HS-27A (cell line): ENCODE measurements around the gene RERE.

Experiments
- DNase-seq: peaks from one replicate; pipeline ENCODE4 v3.0.0-alpha.2; 2012; ENCODE audit warnings: low read depth, missing footprints

Gene RERE

GRCh38 chr1:8473891-8474300 is 343.5 kb downstream of the RERE start:
- DNase-seq, result no peak

GRCh38 chr1:8473121-8473875 is 344.1 kb downstream of the RERE start:
- no peak for DNase-seq

- DNase-seq, result no peak
These were observed 344.8 kb downstream of the RERE start for GRCh38 chr1:8472668-8473067.

GRCh38 chr1:8471451-8471850 is 346.0 kb downstream of the RERE start:
- no peak for DNase-seq

- DNase-seq, result no peak
These were observed 348.7 kb downstream of the RERE start for GRCh38 chr1:8468751-8469150.

GRCh38 chr1:8467308-8467707 is 350.1 kb downstream of the RERE start:
- DNase-seq, result no peak

- no peak for DNase-seq
These were observed 351.7 kb downstream of the RERE start for GRCh38 chr1:8465692-8466091.

- DNase-seq, result no peak
These were observed 352.4 kb downstream of the RERE start for GRCh38 chr1:8465013-8465412.

- DNase-seq, result no peak
These were observed 353.1 kb downstream of the RERE start for GRCh38 chr1:8464377-8464776.

- DNase-seq, result no peak
These were observed 354.1 kb downstream of the RERE start for GRCh38 chr1:8463144-8463927.

- DNase-seq, result no peak
These were observed 355.0 kb downstream of the RERE start for GRCh38 chr1:8462371-8462892.

- no peak for DNase-seq
These were observed 355.9 kb downstream of the RERE start for GRCh38 chr1:8461351-8462110.

GRCh38 chr1:8460784-8461183 is 356.7 kb downstream of the RERE start:
- no peak for DNase-seq

- no peak for DNase-seq
These were observed 357.3 kb downstream of the RERE start for GRCh38 chr1:8460132-8460544.

GRCh38 chr1:8458607-8459006 is 358.8 kb downstream of the RERE start:
- DNase-seq, result no peak

- no peak for DNase-seq
These were observed 359.6 kb downstream of the RERE start for GRCh38 chr1:8457760-8458381.

- DNase-seq, result no peak
These were observed 360.4 kb downstream of the RERE start for GRCh38 chr1:8456991-8457390.

- DNase-seq, result peak; percentile 24
These were observed 361.0 kb downstream of the RERE start for GRCh38 chr1:8456308-8456912.

GRCh38 chr1:8455700-8456307 is 361.6 kb downstream of the RERE start:
- no peak for DNase-seq

GRCh38 chr1:8450312-8450711 is 367.1 kb downstream of the RERE start:
- no peak for DNase-seq
